Endothelial cell of umbilical vein (primary cell): ENCODE results near the gene NANOS1. TPM values are rescaled to one million over a fixed set of nuclear protein-coding genes. Genes with fewer than 3 reads are reported as not detected.

Experiments used
- BruUV-seq: library from RNA; stranded (reverse); fragments of 400-500 nt; replicated peaks from 2 replicates; lab custom pipeline; 2021; lab: Mats Ljungman, UMichigan
- CTCF ChIA-PET: fragments of 300-600, 350-600 bp; sonication (Branson Sonifier 250); formaldehyde crosslinking; loops from one replicate; lab custom pipeline; 2021; ENCODE audit warnings: antibody characterized with exemption, inconsistent platforms; lab: Charles Lee
- POLR2A ChIA-PET: fragments of 300-600, 350-600 bp; sonication (Branson Sonifier 250); formaldehyde crosslinking; loops from one replicate; lab custom pipeline; 2021; ENCODE audit warnings: antibody characterized with exemption, inconsistent platforms; lab: Charles Lee
- DNase-seq: peaks from one replicate; pipeline ENCODE4 v3.0.0-alpha.2; 2011; ENCODE audit warnings: low read depth, low spot score
- FAIRE-seq: peaks from 2 replicates; lab custom pipeline; 2011; peaks lifted over from hg19 to GRCh38; lab: Jason Lieb, UNC
- H2AFZ ChIP-seq: 2 replicates; pipeline ENCODE4 v1.6.0; 2012; ENCODE audit warnings: low read depth, low read length, control low read depth, inconsistent platforms
- H3K27ac ChIP-seq: 2 replicates; pipeline ENCODE4 v1.5.1; 2011; ENCODE audit warnings: low read depth, mild to moderate bottlenecking, control low read depth, low read length, moderate library complexity; ENCODE audit not compliant: insufficient read depth
- H3K27me3 ChIP-seq, 2 experiments: 2 replicates each; pipeline versions ENCODE4 v1.6.0 to v1.6.1; 2011; ENCODE audit warnings: low read length in 2 of 2, mixed read lengths in 1 of 2; ENCODE audit not compliant: control insufficient read depth in 2 of 2, insufficient read depth in 2 of 2
- H3K36me3 ChIP-seq, 2 experiments: 2 replicates in 1 of 2; 3 replicates in 1 of 2; pipeline ENCODE4 v1.5.1; 2011; ENCODE audit warnings: low read length in 2 of 2, mild to moderate bottlenecking in 1 of 2, moderate library complexity in 1 of 2; ENCODE audit not compliant: control insufficient read depth in 2 of 2, insufficient read depth in 2 of 2; ENCODE audit errors: extremely low read depth in 1 of 2
- H3K4me1 ChIP-seq: 3 replicates; pipeline ENCODE4 v1.5.1; 2011; ENCODE audit warnings: mild to moderate bottlenecking, low read length; ENCODE audit not compliant: control insufficient read depth, insufficient read depth; ENCODE audit errors: extremely low read depth
- H3K4me2 ChIP-seq: 2 replicates; pipeline ENCODE4 v1.6.1; 2011; ENCODE audit warnings: low read length, control low read depth, mixed read lengths; ENCODE audit not compliant: insufficient read depth
- H3K4me3 ChIP-seq, 3 experiments: fragments of 200-600 bp in 1 of 3; sonication (generic), shearing (Covaris generic) in 1 of 3; replicated peaks in 1 of 3; 2 replicates each; pipeline ENCODE4 v1.5.1; 2011 to 2016; ENCODE audit warnings: control low read depth in 3 of 3, low read length in 3 of 3, mild to moderate bottlenecking in 2 of 3, inconsistent platforms in 1 of 3, low read depth in 1 of 3, moderate library complexity in 1 of 3; ENCODE audit not compliant: insufficient read depth in 1 of 3
- H3K79me2 ChIP-seq: 2 replicates; pipeline ENCODE4 v1.6.0; 2012; ENCODE audit warnings: low read length, inconsistent platforms; ENCODE audit not compliant: control insufficient read depth, insufficient read depth
- H3K9ac ChIP-seq: replicated peaks from 2 replicates; pipeline ENCODE3; 2011; ENCODE audit warnings: low read length, control low read depth; ENCODE audit not compliant: insufficient read depth; ENCODE audit errors: extremely low read depth
- H3K9me1 ChIP-seq: replicated peaks from 3 replicates; pipeline ENCODE4 v1.6.0; 2011; ENCODE audit warnings: mild to moderate bottlenecking, low read length; ENCODE audit not compliant: control insufficient read depth, insufficient read depth; ENCODE audit errors: extremely low read depth
- H3K9me3 ChIP-seq: replicated peaks from 2 replicates; pipeline ENCODE4 v1.5.1; 2012; ENCODE audit warnings: low read length, inconsistent platforms; ENCODE audit not compliant: control insufficient read depth, insufficient read depth
- H4K20me1 ChIP-seq: replicated peaks from 2 replicates; pipeline ENCODE3; 2011; ENCODE audit warnings: mild to moderate bottlenecking, low read length; ENCODE audit not compliant: control insufficient read depth, insufficient read depth; ENCODE audit errors: extremely low read depth
- EZH2 ChIP-seq: IDR thresholded peaks from 2 replicates; pipeline ENCODE4 v1.6.1; 2012; ENCODE audit warnings: borderline replicate concordance, low read depth, mild to moderate bottlenecking, moderate library complexity, low read length, inconsistent platforms; ENCODE audit not compliant: severe bottlenecking
- FOS ChIP-seq: IDR thresholded peaks from 2 replicates; pipeline ENCODE4 v1.6.1; 2011; ENCODE audit warnings: mild to moderate bottlenecking, low read length, moderate library complexity, borderline replicate concordance; ENCODE audit not compliant: insufficient read depth
- GATA2 ChIP-seq: IDR thresholded peaks from 2 replicates; pipeline ENCODE4 v1.7.0; 2011; ENCODE audit warnings: low read depth, mild to moderate bottlenecking, moderate library complexity, mixed read lengths, low read length; ENCODE audit not compliant: insufficient read length, insufficient read depth
- JUN ChIP-seq: IDR thresholded peaks from 2 replicates; pipeline ENCODE4 v1.6.1; 2011; ENCODE audit warnings: borderline replicate concordance, low read depth; ENCODE audit not compliant: insufficient read length, insufficient read depth
- MYC ChIP-seq: IDR thresholded peaks from one replicate; pipeline ENCODE4 v1.6.1; 2011; ENCODE audit warnings: mild to moderate bottlenecking, low read depth, low read length
- POLR2A ChIP-seq: IDR thresholded peaks from 2 replicates; pipeline ENCODE4 v1.6.1; 2012; ENCODE audit warnings: low read depth, mild to moderate bottlenecking, control low read depth, low read length
- POLR2AphosphoS5 ChIP-seq: IDR thresholded peaks from 2 replicates; pipeline ENCODE4 v1.6.1; 2012; ENCODE audit warnings: low read depth, mild to moderate bottlenecking, control low read depth, low read length, moderate library complexity; ENCODE audit not compliant: insufficient read depth
- dilution Hi-C: fragments of 300-500 bp; cut with MboI; formaldehyde crosslinking; loops from one replicate; pipeline ENCODE4 v1.15.0; 2019; ENCODE audit warnings: low sequenced_read_pairs; ENCODE audit not compliant: extremely low pct_ligation_motif_present
- intact Hi-C: fragments of 100-400 bp; cut with micrococcal nuclease; formaldehyde crosslinking; loops from one replicate; pipeline ENCODE4 v1.10.0; 2022
- polyA plus RNA-seq, 4 experiments: library from polyadenylated mRNA; depleted of rRNA in 3 of 4; stranded (reverse) in 3 of 4; unstranded in 1 of 4; fragments of >200 nt; gene quantifications; 2 replicates each; pipeline versions ENCODE4 v1.2.1 to v1.2.3, GENCODE V29; 2011 to 2012; ENCODE audit warnings: missing spikeins in 1 of 4
- total RNA-seq: library from RNA; stranded (reverse); gene quantifications from 2 replicates; pipeline ENCODE4 v1.2.3, GENCODE V29; 2021
- TF ChIP-seq, protein P1 (sequence below), 2 donors: IDR thresholded peaks; 1 replicate in 1 of 2; 2 replicates in 1 of 2; pipeline ENCODE4 v1.5.1; 2011; ENCODE audit warnings: low read length in 2 of 2, mild to moderate bottlenecking in 2 of 2, moderate library complexity in 2 of 2, control low read depth in 1 of 2, inconsistent platforms in 1 of 2, low read depth in 1 of 2; ENCODE audit not compliant: insufficient read depth in 1 of 2; ENCODE audit errors: extremely low read depth in 1 of 2
- TF ChIP-seq, protein P2 (sequence below): IDR thresholded peaks from 2 replicates; pipeline ENCODE4 v1.6.1; 2011; ENCODE audit not compliant: insufficient read depth, insufficient read length

NANOS1 gene
- total and polyA plus RNA-seq, 2 donors (not counting 3 experiments of a cell fraction or from before 2014, with no cell fraction given): 0.29 to 0.40 TPM

DNA sequence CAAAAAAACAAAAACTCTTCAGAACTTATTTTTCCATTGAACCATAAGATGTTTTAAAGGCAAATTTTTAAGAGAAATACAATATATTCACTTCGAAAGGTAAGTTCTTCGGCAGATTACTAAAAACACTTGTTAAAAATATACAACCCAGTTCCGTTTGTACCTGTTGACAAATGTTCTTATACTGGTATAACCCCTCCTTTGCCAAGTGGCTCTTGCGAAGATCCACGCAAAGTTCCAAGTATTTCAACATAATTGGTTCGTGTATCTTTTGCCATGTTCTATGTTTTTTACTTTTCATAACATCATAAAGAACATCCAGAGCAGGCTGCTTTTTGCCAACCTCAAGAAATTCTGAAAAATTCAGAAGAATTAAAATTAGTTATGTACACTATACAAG, 44.1 kb downstream of the NANOS1 start:
- dilution Hi-C loops: no loop called here
- BruUV-seq: no TSS peak

More for the DNA sequence above, 44.1 kb downstream of the NANOS1 start:
- Histone ChIP-seq H3K36me3 (peaks cover 11 to 27% of the 10 kb centered on the region in 2 experiments), H3K4me1 (peaks cover 15% of the 10 kb centered on the region), H3K9me1 (no peaks in the 10 kb centered on the region), H3K79me2 (peaks cover 96% of the 10 kb centered on the region), H4K20me1 (peaks cover 23% of the 10 kb centered on the region), H3K4me3 (no peak overlapping the region), H3K27ac (no peak overlapping the region), H3K9ac (no peak overlapping the region), H3K9me3 (no peaks in the 10 kb centered on the region), H3K27me3 (no peaks in the 10 kb centered on the region), H3K4me2 (no peak overlapping the region), H2AFZ (no peak overlapping the region)
- intact Hi-C loops: no loop called here
- no peak for FAIRE-seq
- ChIA-PET CTCF (interaction anchor here (0.7 kb wide), 1 partner anchor 15 kb away, joined by 3 read pairs; no protein-coding TSS in a partner anchor), POLR2A (no interaction called here)
- no peak for DNase-seq
- TF ChIP-seq POLR2A: no peak
- TF ChIP-seq MYC: no peak
- TF ChIP-seq, protein P1, sequence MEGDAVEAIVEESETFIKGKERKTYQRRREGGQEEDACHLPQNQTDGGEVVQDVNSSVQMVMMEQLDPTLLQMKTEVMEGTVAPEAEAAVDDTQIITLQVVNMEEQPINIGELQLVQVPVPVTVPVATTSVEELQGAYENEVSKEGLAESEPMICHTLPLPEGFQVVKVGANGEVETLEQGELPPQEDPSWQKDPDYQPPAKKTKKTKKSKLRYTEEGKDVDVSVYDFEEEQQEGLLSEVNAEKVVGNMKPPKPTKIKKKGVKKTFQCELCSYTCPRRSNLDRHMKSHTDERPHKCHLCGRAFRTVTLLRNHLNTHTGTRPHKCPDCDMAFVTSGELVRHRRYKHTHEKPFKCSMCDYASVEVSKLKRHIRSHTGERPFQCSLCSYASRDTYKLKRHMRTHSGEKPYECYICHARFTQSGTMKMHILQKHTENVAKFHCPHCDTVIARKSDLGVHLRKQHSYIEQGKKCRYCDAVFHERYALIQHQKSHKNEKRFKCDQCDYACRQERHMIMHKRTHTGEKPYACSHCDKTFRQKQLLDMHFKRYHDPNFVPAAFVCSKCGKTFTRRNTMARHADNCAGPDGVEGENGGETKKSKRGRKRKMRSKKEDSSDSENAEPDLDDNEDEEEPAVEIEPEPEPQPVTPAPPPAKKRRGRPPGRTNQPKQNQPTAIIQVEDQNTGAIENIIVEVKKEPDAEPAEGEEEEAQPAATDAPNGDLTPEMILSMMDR (IDR thresholded peaks at IDR 0.05; ENCODE audit: extremely low read depth in 1 of 2, insufficient read depth in 1 of 2, low read depth in 1 of 2, low read length in 2 of 2): no peak
- no peak for TF ChIP-seq EZH2
- TF ChIP-seq, protein P2, sequence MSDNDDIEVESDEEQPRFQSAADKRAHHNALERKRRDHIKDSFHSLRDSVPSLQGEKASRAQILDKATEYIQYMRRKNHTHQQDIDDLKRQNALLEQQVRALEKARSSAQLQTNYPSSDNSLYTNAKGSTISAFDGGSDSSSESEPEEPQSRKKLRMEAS: no peak
- TF ChIP-seq FOS: no peak
- no peak for TF ChIP-seq JUN
- TF ChIP-seq POLR2AphosphoS5: no peak
- no peak for TF ChIP-seq GATA2
